Stimulated activated CD8-positive, alpha-beta memory T cell treated with anti-CD3 and anti-CD28 coated beads, Interleukin-2, amount 100 ng/mL, for 1 hour (primary cell): Measurements from ENCODE around the gene EGFR.

Experiments
- DNase-seq, 2 donors: peaks; one replicate each; pipeline ENCODE4 v3.0.0-alpha.2; 2020; ENCODE audit warnings: low read depth in 2 of 2

The EGFR gene

DNA sequence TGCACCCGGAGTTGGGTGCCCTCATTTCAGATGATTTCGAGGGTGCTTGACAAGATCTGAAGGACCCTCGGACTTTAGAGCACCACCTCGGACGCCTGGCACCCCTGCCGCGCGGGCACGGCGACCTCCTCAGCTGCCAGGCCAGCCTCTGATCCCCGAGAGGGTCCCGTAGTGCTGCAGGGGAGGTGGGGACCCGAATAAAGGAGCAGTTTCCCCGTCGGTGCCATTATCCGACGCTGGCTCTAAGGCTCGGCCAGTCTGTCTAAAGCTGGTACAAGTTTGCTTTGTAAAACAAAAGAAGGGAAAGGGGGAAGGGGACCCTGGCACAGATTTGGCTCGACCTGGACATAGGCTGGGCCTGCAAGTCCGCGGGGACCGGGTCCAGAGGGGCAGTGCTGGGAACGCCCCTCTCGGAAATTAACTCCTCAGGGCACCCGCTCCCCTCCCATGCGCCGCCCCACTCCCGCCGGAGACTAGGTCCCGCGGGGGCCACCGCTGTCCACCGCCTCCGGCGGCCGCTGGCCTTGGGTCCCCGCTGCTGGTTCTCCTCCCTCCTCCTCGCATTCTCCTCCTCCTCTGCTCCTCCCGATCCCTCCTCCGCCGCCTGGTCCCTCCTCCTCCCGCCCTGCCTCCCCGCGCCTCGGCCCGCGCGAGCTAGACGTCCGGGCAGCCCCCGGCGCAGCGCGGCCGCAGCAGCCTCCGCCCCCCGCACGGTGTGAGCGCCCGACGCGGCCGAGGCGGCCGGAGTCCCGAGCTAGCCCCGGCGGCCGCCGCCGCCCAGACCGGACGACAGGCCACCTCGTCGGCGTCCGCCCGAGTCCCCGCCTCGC lies at the start of gene EGFR:
EGFR (plus strand) TSS at position 657 of the 830 bp plus-strand sequence. CDS start 261 bp downstream, outside the sequence.
- DNase-seq, result no peak

GRCh38 chr7:54969208-54969967 lies 49.4 kb upstream of the EGFR start:
- no peak for DNase-seq

DNA sequence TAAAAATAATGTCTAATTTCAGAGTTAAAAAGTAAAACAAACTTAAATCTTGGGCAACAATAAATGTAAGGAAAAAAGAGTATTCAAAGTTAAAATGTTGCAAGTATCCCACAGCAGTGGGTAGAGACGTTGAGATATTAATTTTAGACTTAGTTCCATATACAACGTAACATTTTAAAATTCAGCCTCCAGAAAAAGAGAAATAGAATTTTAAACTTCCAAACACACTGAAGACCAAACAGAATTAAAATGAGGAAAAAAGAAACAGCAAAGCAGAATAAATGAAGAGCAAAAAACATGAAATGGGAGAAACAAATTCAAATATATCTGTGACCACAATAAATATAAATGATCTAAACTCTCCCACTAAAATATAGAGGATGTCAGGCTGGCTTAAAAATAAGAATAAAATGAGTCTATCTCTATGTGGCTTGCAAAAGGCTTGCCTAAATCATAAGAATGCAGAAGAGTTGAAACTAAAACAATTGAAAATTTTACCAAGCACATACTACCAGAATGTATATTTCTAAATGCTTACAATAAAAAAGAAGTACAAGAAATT lies 46.0 kb upstream of the EGFR start:
- DNase-seq, result no peak

GRCh38 chr7:54978364-54979116 lies 40.3 kb upstream of the EGFR start:
- no peak for DNase-seq

DNA sequence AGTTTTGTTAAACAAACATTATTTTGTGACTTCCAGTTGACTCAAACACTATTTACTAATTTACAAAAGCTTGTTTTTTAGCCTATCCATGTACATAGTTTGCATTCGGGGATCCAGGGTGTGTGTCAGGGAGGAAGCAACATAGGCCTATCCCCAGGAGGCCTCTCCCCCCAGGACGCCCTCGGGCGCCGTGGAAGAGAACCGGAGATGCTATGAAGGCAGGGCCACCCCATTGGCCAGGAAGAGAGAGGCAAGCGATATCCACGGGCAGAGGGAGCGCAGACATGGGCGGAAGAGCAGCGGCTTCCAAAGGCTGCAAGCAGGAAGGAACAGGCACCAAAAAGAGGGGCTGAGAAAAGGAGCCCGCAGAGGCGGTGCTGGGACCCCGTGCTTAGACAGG lies 38.3 kb upstream of the EGFR start:
- no peak for DNase-seq

DNA sequence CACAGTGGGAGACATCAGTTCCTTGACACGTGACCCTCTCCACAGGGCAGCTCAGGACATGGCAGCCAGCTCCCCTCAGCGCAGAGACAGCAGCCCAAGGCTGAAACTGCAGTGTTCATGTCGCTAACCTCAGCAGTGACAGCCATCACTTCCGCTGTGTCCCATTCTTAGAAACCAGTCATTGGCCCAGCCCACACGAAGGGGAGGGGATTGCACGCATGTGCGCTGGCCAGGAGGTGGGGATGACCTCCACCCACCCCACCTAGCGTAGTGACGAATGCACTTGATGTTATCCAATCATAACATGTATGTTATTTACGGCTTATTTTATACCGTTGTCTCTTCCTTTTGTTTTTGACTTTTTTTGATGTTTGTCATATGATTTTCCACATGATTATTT lies 36.9 kb upstream of the EGFR start:
- no peak for DNase-seq

- DNase-seq, result no peak
Measured at GRCh38 chr7:54985426-54986330, 33.1 kb upstream of the EGFR start.

- DNase-seq, result no peak
Measured at GRCh38 chr7:54986716-54987115, 32.1 kb upstream of the EGFR start.

DNA sequence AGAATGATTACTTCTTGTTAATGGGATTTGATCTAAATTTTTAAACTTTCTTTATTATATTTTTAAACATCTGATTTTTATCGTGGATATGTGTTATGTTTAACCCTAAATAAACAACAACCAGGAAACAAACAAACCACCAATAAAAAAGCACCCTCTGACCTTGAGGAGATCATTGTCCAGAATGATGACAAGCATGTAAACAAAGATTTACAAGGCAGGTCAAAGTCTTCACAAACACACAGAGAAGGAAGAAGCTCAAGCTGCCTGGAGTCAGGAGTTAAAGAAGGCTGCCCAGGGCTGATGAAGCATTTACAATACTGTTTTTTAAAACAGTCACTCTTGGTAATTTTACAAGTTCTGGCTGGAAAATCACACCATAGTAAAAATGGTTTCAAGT lies 31.0 kb upstream of the EGFR start:
- DNase-seq, result no peak

- DNase-seq, result no peak
Measured at GRCh38 chr7:54988516-54988915, 30.3 kb upstream of the EGFR start.

DNA sequence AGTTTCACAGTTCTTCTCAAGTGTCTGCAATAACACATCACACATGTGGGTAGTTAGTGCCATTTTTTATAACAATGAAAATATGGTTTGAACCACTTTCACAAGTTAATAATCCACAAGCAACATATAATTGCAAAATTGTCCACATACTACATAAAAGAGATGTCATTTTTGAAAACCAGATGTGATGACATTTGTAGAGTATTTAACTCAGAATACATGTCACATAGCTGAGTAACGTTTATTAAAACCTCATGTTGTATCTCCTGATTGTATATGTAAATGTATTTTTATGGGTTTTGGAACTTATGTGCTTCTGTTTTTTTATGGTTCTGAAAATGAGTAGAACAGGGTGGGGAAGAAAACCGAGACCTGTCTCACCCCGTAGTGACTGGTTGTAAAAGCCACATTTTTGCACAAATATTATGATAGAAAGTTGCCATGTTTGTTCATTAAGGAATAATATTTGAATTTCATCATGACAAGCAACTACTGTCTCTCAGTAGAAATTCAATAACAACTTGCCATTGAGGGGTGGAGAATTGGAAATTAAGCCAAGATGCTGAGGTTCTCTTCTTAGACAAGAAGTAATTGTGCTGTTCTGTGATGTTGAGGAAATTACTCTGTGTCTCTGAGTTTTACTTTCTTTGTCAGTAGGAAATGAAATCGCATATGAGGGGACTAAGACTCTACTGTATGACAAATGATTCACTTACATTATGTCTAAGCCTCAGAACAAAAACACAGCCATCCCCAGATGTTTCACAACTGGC lies 29.2 kb upstream of the EGFR start:
- no peak for DNase-seq

DNA sequence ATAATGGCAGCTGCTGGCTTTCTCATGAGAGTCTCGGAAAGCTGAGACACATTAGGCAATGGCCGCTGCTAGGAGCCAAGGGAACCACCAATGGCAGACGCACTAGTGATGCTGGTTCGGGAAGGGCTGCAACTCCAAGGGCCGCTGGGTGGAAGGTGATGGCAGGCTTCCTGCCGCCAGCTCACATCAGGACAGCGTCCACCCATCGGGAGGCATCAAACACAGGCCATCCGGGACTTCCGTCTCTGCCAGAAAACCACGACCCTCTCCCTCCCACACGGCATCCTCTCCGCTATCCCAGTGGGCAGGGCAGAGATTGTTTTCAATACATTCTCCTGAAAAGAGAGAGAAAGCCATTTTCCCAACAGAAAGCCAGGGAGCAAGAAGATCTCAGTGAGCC lies 27.5 kb upstream of the EGFR start:
- no peak for DNase-seq

GRCh38 chr7:54992871-54993475 lies 25.8 kb upstream of the EGFR start:
- DNase-seq, result no peak

- DNase-seq, result no peak
Measured at GRCh38 chr7:54995166-54995565, 23.7 kb upstream of the EGFR start.

- no peak for DNase-seq
Measured at GRCh38 chr7:54995610-54996363, 23.0 kb upstream of the EGFR start.

DNA sequence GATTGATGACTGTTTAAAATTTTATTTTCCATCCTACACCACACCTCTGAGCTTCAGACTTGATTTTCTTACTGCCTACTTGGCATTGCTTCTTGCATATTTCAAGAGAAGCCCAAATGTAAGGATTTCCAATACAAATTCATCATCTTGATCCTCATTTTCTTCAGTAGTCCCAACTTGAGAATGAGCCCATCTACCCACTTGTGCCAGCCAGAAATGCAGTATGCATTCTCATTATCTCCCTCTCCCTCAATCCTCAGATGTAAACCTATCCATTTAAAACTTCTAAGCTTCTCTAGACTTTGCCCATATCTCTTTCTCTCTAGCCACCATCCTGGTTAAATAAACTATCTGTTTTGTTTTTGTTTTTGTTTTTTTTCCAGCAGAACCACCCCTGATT lies 22.4 kb upstream of the EGFR start:
- DNase-seq, result no peak

DNA sequence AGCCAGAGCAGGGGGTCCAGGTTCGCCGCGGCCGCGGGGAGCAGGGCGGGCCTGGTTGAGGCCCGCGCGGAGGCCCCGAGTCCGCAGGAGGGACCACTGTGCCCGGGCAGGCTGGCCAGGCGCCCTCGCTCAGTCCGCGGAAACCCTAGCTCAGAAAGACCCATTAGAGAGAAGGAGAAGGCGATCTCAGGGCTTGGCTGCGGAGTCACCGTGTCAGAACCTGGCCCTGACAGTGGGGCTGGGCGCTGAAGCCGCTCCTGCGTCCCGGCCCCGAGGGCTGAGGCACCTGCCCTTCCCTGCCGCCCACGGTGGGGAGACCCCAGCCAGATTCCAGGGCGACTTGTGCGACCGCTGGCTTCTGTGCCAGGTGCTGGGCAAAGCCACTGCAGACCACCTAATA lies 14.2 kb upstream of the EGFR start:
- DNase-seq, result no peak

DNA sequence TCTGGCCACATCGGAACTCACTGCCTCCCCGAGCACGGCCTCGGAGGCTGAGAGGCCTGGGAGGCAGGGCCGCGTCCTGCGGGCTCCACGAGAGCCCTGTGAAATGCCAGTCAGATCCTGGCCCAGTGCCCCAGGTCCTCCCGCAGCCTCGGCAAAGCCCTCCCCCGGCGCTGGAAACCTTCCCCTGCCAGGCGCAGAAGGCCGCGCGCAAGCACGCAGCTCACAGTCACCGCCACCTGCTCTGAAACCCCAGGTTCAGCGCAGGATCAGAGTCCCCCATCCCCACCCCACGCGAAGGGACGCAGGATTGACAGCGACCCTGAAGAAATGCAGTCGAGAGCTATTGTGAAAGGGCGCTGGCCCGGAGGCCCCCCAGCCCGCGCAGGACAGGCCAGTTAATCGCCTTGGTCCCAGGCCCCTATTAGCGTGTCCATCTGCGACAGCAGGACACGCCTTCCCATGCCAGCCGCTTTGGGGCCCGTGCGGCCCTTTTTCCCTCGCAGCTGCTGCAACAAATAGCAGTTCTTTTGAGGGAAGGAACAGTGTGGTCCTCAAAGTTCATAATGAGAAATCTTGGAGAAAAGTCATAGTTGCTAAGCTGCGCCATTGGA lies 13.5 kb upstream of the EGFR start:
- no peak for DNase-seq

DNA sequence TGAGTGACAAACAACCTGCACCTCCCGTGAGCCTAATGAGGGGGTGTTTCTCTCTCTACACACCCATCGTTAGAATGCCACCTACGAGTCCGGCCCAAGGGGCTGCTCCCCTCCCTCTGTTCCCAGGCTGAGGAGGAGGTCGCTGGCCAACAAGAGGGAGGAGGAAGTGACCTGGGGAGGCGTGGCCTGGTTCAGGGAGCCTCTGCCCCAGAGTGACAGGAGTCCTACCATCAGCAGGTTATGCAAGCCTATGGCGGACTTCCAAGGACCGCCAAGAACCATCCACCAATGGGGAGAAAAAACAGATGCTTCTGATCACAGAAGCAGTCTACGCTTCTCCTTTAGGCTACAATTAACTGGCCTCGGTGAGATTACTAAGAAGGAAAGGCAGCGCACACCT lies 12.3 kb upstream of the EGFR start:
- DNase-seq, result no peak
